ENCODE measurements around the gene FAM13C. TPM values are rescaled to one million over a fixed set of nuclear protein-coding genes. Genes with fewer than 3 reads are reported as not detected.

The FAM13C gene
- total RNA-seq, 4 donors from 2014 or later, result 1.8 to 47.9 (median 5.7) TPM

- TF ChIP-seq POLR2A (IDR thresholded peaks at IDR 0.05), result no peak
- TF ChIP-seq, protein P1, sequence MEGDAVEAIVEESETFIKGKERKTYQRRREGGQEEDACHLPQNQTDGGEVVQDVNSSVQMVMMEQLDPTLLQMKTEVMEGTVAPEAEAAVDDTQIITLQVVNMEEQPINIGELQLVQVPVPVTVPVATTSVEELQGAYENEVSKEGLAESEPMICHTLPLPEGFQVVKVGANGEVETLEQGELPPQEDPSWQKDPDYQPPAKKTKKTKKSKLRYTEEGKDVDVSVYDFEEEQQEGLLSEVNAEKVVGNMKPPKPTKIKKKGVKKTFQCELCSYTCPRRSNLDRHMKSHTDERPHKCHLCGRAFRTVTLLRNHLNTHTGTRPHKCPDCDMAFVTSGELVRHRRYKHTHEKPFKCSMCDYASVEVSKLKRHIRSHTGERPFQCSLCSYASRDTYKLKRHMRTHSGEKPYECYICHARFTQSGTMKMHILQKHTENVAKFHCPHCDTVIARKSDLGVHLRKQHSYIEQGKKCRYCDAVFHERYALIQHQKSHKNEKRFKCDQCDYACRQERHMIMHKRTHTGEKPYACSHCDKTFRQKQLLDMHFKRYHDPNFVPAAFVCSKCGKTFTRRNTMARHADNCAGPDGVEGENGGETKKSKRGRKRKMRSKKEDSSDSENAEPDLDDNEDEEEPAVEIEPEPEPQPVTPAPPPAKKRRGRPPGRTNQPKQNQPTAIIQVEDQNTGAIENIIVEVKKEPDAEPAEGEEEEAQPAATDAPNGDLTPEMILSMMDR (IDR thresholded peaks at IDR 0.05), result no peak
- Histone ChIP-seq H3K9me3 (no peaks in the 10 kb centered on the region), H3K4me3 (no peak overlapping the region), H3K27ac (no peak overlapping the region), H3K36me3 (no peaks in the 10 kb centered on the region), H3K27me3 (no peaks in the 10 kb centered on the region), H3K4me1 (no peaks in the 10 kb centered on the region)
- DNase-seq, result no peak
Observed at GRCh38 chr10:59304521-59305097, 57.7 kb downstream of the FAM13C start.

DNA sequence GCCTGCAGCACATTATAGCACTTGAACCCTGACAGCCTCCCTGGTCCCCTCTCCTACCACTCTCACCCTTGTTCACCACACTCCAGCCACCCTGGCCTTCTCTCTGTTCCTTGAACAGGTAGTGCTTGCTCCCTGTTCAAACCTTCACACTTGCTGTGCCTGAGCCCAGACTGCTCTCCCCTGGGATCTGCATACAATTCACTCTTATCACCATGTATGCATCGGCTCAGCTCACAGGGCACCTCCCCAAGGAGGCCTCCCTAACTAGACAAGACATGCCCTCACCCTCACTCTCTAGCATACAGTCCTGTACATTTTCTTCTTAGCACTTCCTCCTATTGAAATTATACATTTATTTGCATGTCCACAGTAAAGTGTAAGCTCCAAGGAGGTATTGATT, 59.3 kb downstream of the FAM13C start:
- H3K4me3 ChIP-seq, result no peak overlapping the region
- no peaks in the 10 kb centered on the region for H3K36me3 ChIP-seq
- no peak for TF ChIP-seq POLR2A (IDR thresholded peaks at IDR 0.05)
- TF ChIP-seq, protein P1 (IDR thresholded peaks at IDR 0.05), result no peak
- H3K27ac ChIP-seq, result no peak overlapping the region
- no peaks in the 10 kb centered on the region for H3K9me3 ChIP-seq
- no peak for DNase-seq
- H3K4me1 ChIP-seq, result no peaks in the 10 kb centered on the region
- no peaks in the 10 kb centered on the region for H3K27me3 ChIP-seq

GRCh38 chr10:59302381-59302780, 60.0 kb downstream of the FAM13C start:
- no peaks in the 10 kb centered on the region for H3K9me3 ChIP-seq
- H3K27ac ChIP-seq, result no peak overlapping the region
- no peaks in the 10 kb centered on the region for H3K27me3 ChIP-seq
- no peaks in the 10 kb centered on the region for H3K36me3 ChIP-seq
- no peak for DNase-seq
- no peak overlapping the region for H3K4me3 ChIP-seq
- TF ChIP-seq, protein P1 (IDR thresholded peaks at IDR 0.05), result no peak
- TF ChIP-seq POLR2A (IDR thresholded peaks at IDR 0.05), result no peak
- no peaks in the 10 kb centered on the region for H3K4me1 ChIP-seq

- Histone ChIP-seq H3K27ac (no peak overlapping the region), H3K36me3 (no peaks in the 10 kb centered on the region), H3K27me3 (no peaks in the 10 kb centered on the region), H3K4me1 (no peaks in the 10 kb centered on the region), H3K9me3 (no peaks in the 10 kb centered on the region), H3K4me3 (no peak overlapping the region)
- TF ChIP-seq, protein P1 (IDR thresholded peaks at IDR 0.05), result no peak
- TF ChIP-seq POLR2A (IDR thresholded peaks at IDR 0.05), result no peak
- DNase-seq, result no peak
Observed at GRCh38 chr10:59301067-59301754, 61.1 kb downstream of the FAM13C start.

- DNase-seq, result no peak
- no peaks in the 10 kb centered on the region for H3K4me1 ChIP-seq
- H3K27ac ChIP-seq, result no peak overlapping the region
- TF ChIP-seq, protein P1 (IDR thresholded peaks at IDR 0.05), result no peak
- TF ChIP-seq POLR2A (IDR thresholded peaks at IDR 0.05), result no peak
- no peak overlapping the region for H3K4me3 ChIP-seq
- no peaks in the 10 kb centered on the region for H3K27me3 ChIP-seq
- H3K9me3 ChIP-seq, result no peaks in the 10 kb centered on the region
- no peaks in the 10 kb centered on the region for H3K36me3 ChIP-seq
Observed at GRCh38 chr10:59300386-59300785, 62.0 kb downstream of the FAM13C start.

Data from Peyer's patch (tissue), 4 donors.